A673 (cell line): ENCODE measurements around the gene C1orf210. TPM values are rescaled to one million over a fixed set of nuclear protein-coding genes. Genes with fewer than 3 reads are reported as not detected.

Experiments used
- BruUV-seq: library from RNA; stranded (reverse); fragments of 400-500 nt; replicated peaks from 2 replicates; lab custom pipeline; 2021; lab: Mats Ljungman, UMichigan
- CTCF ChIA-PET: fragments of 300-600 bp; sonication (Branson Sonifier 250); formaldehyde crosslinking; loops from one replicate; lab custom pipeline; 2022; ENCODE audit warnings: antibody characterized with exemption; lab: Charles Lee
- POLR2A ChIA-PET: fragments of 300-600 bp; sonication (Branson Sonifier 250); formaldehyde crosslinking; loops from one replicate; lab custom pipeline; 2022; ENCODE audit warnings: antibody characterized with exemption; ENCODE audit not compliant: low non-redundant PET; lab: Charles Lee
- DNase-seq: peaks from one replicate; pipeline ENCODE4 v3.0.0-alpha.2; 2015; ENCODE audit warnings: low spot score
- H3K27ac ChIP-seq: fragments of 200-600 bp; sonication (generic); 2 replicates; pipeline ENCODE4 v1.5.1; 2016; ENCODE audit warnings: mixed run types, low read depth, mild to moderate bottlenecking, mixed read lengths, antibody characterized with exemption, low read length; ENCODE audit not compliant: poor library complexity, severe bottlenecking
- H3K27me3 ChIP-seq: fragments of 200-600 bp; sonication (generic); replicated peaks from 2 replicates; pipeline ENCODE4 v1.6.1; 2017; ENCODE audit warnings: mixed run types, low read depth, mild to moderate bottlenecking, mixed read lengths, antibody characterized with exemption, low read length; ENCODE audit not compliant: insufficient read depth, poor library complexity
- H3K36me3 ChIP-seq: fragments of 200-600 bp; sonication (generic); 2 replicates; pipeline ENCODE4 v1.6.1; 2016; ENCODE audit warnings: mixed run types, mild to moderate bottlenecking, mixed read lengths, antibody characterized with exemption, low read length; ENCODE audit not compliant: insufficient read depth, poor library complexity, severe bottlenecking
- H3K4me1 ChIP-seq: fragments of 200-600 bp; sonication (generic); 2 replicates; pipeline ENCODE4 v1.6.1; 2017; ENCODE audit warnings: mixed run types, mild to moderate bottlenecking, mixed read lengths, antibody characterized with exemption, low read length; ENCODE audit not compliant: insufficient read depth, poor library complexity, severe bottlenecking
- H3K4me3 ChIP-seq: fragments of 200-600 bp; sonication (generic); 2 replicates; pipeline ENCODE4 v1.5.1; 2016; ENCODE audit warnings: low read depth, mixed run types, mild to moderate bottlenecking, mixed read lengths, low read length; ENCODE audit not compliant: poor library complexity, severe bottlenecking
- H3K9me3 ChIP-seq: fragments of 200-600 bp; sonication (generic); 2 replicates; pipeline ENCODE4 v1.6.1; 2016; ENCODE audit warnings: mixed run types, low read depth, mild to moderate bottlenecking, mixed read lengths, antibody characterized with exemption, low read length; ENCODE audit not compliant: poor library complexity, severe bottlenecking
- CTCF ChIP-seq: fragments of 300-800, 200-600 bp; sonication (generic); conservative IDR thresholded peaks from 2 replicates; pipeline ENCODE4 v1.5.1; 2017; ENCODE audit warnings: low read depth, mild to moderate bottlenecking, antibody characterized with exemption, low read length, moderate library complexity, mixed read lengths
- EZH2 ChIP-seq: fragments of 200-600 bp; sonication (generic); IDR thresholded peaks from 2 replicates; pipeline ENCODE4 v1.6.1; 2017; ENCODE audit warnings: borderline replicate concordance, low read depth, mild to moderate bottlenecking, mixed read lengths, antibody characterized with exemption, low read length; ENCODE audit not compliant: poor library complexity, severe bottlenecking
- intact Hi-C: fragments of 100-400 bp; cut with micrococcal nuclease; formaldehyde crosslinking; loops from one replicate; pipeline ENCODE4 v1.10.0; 2022; ENCODE audit not compliant: unreplicated experiment
- total RNA-seq: library from RNA; stranded (reverse); gene quantifications from 2 replicates; pipeline ENCODE4 v1.2.3, GENCODE V29; 2021

C1orf210 gene
- total RNA-seq, 1 experiment from 2014 or later, result not detected

GRCh38 chr1:43306688-43307457 is 21.5 kb upstream of the C1orf210 start:
- TF ChIP-seq EZH2 (no peak), CTCF (no peak)
- intact Hi-C loops, result no loop called here
- H3K4me3 ChIP-seq, result no peak overlapping the region
- ChIA-PET CTCF (no interaction called here), POLR2A (no interaction called here)
- H3K4me1 ChIP-seq, result no peaks in the 10 kb centered on the region
- no TSS peak for BruUV-seq
- no peaks in the 10 kb centered on the region for H3K27me3 ChIP-seq
- H3K9me3 ChIP-seq, result no peaks in the 10 kb centered on the region
- no peaks in the 10 kb centered on the region for H3K36me3 ChIP-seq
- no peak for DNase-seq
- no peak overlapping the region for H3K27ac ChIP-seq

- H3K36me3 ChIP-seq, result no peaks in the 10 kb centered on the region
- BruUV-seq, result no TSS peak
- H3K9me3 ChIP-seq, result no peaks in the 10 kb centered on the region
- H3K27me3 ChIP-seq, result no peaks in the 10 kb centered on the region
- H3K27ac ChIP-seq, result no peak overlapping the region
- CTCF ChIA-PET, result no interaction called here
- intact Hi-C loops, result no loop called here
- POLR2A ChIA-PET, result no interaction called here
- H3K4me1 ChIP-seq, result no peaks in the 10 kb centered on the region
- no peak overlapping the region for H3K4me3 ChIP-seq
- TF ChIP-seq EZH2 (no peak), CTCF (no peak)
- DNase-seq, result no peak
Measured at GRCh38 chr1:43305926-43306687, 20.7 kb upstream of the C1orf210 start.

GRCh38 chr1:43305461-43305860 is 20.1 kb upstream of the C1orf210 start:
- intact Hi-C loops, result no loop called here
- H3K4me3 ChIP-seq, result no peak overlapping the region
- BruUV-seq, result no TSS peak
- H3K27me3 ChIP-seq, result no peaks in the 10 kb centered on the region
- no peaks in the 10 kb centered on the region for H3K4me1 ChIP-seq
- no peaks in the 10 kb centered on the region for H3K36me3 ChIP-seq
- TF ChIP-seq CTCF (no peak), EZH2 (no peak)
- ChIA-PET CTCF (no interaction called here), POLR2A (no interaction called here)
- H3K9me3 ChIP-seq, result no peaks in the 10 kb centered on the region
- no peak for DNase-seq
- no peak overlapping the region for H3K27ac ChIP-seq
